ENCODE results near the gene ARFGAP2. TPM values are rescaled to one million over a fixed set of nuclear protein-coding genes. Genes with fewer than 3 reads are reported as not detected.

ARFGAP2 gene
- polyA plus RNA-seq, 1 of the 3 experiments (the other 2 are of a cell fraction) = 52.5 TPM

DNA sequence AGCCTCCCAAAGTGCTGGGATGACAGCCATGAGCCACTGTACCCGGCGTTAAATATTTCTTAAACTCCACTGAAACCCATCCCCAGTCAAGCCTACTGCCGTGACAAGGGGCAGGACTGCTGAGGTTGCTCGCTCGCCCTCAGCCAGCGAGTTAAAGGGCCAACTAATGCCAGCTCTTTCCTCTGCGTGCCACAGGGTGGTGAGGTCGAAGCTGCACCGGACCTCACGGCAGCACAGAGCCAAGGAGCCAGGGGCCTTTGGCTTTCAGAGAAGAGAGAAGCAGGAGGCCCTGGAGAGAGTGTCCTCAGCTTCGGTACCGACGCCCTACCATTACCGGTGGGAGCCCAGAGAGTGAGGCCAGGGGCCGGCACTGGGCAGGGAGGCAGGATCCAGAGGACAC is 12.8 kb downstream of the ARFGAP2 start:
- ChIA-PET CTCF (interaction anchor here (2.5 to 4.4 kb wide), 4 partner anchors 8 to 191 kb away, joined by 9 to 48 read pairs (median 14); no protein-coding TSS in a partner anchor), POLR2A (no interaction called here)
- 93% methylated on average over 15 of the region's 15 CpGs for WGBS (ENCODE audit: low lambda C conversion rate)
- Histone ChIP-seq H4K20me1 (ENCODE audit: insufficient read depth) (peaks cover 8% of the 10 kb centered on the region; the same call in 1 of the 2 replicates), H3K9me3 (no peaks in the 10 kb centered on the region), H3K27me3 (ENCODE audit: insufficient read depth) (no peaks in the 10 kb centered on the region), H3K27ac (ENCODE audit: low read depth in 2 of 2, low read length in 1 of 2) (no peak overlapping the region), H3K36me3 (replicated peaks in 1 of 2; ENCODE audit: control insufficient read depth in 1 of 2, insufficient read depth in 2 of 2, low read length in 1 of 2) (peaks cover 25 to 45% of the 10 kb centered on the region in 2 experiments), H3K4me2 (no peak overlapping the region), H2AFZ (ENCODE audit: low read depth) (no peak overlapping the region), H3K79me2 (ENCODE audit: insufficient read depth) (no peaks in the 10 kb centered on the region), H3K4me1 (ENCODE audit: control insufficient read depth in 1 of 2, insufficient read depth in 2 of 2, low read depth in 1 of 2, low read length in 1 of 2) (no peaks in the 10 kb centered on the region; a peak in 1 of 4 replicates), H3F3A (replicated peaks; ENCODE audit: insufficient read depth) (peaks cover 18% of the 10 kb centered on the region), H3K9me2 (no peaks in the 10 kb centered on the region), H3K9ac (no peak overlapping the region), H3K4me3 (ENCODE audit: low read depth in 2 of 2, low read length in 1 of 2) (no peak overlapping the region)
- no peak for DNase-seq
- TF ChIP-seq GABPA (IDR thresholded peaks at IDR 0.05; ENCODE audit: low read depth) = no peak
- no peak for TF ChIP-seq SMC3 (IDR thresholded peaks at IDR 0.05; ENCODE audit: low read depth, low read length)
- TF ChIP-seq, protein P1, sequence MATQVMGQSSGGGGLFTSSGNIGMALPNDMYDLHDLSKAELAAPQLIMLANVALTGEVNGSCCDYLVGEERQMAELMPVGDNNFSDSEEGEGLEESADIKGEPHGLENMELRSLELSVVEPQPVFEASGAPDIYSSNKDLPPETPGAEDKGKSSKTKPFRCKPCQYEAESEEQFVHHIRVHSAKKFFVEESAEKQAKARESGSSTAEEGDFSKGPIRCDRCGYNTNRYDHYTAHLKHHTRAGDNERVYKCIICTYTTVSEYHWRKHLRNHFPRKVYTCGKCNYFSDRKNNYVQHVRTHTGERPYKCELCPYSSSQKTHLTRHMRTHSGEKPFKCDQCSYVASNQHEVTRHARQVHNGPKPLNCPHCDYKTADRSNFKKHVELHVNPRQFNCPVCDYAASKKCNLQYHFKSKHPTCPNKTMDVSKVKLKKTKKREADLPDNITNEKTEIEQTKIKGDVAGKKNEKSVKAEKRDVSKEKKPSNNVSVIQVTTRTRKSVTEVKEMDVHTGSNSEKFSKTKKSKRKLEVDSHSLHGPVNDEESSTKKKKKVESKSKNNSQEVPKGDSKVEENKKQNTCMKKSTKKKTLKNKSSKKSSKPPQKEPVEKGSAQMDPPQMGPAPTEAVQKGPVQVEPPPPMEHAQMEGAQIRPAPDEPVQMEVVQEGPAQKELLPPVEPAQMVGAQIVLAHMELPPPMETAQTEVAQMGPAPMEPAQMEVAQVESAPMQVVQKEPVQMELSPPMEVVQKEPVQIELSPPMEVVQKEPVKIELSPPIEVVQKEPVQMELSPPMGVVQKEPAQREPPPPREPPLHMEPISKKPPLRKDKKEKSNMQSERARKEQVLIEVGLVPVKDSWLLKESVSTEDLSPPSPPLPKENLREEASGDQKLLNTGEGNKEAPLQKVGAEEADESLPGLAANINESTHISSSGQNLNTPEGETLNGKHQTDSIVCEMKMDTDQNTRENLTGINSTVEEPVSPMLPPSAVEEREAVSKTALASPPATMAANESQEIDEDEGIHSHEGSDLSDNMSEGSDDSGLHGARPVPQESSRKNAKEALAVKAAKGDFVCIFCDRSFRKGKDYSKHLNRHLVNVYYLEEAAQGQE (IDR thresholded peaks at IDR 0.05; ENCODE audit: low read depth, low read length) = no peak
- no peak for TF ChIP-seq POLR2AphosphoS5 (IDR thresholded peaks at IDR 0.05; ENCODE audit: low read depth, low read length)
- no peak for TF ChIP-seq TAF1 (IDR thresholded peaks at IDR 0.05; ENCODE audit: borderline replicate concordance, low read depth, low read length)
- TF ChIP-seq FOXM1 (IDR thresholded peaks at IDR 0.05; ENCODE audit: low read depth) = no peak

DNA sequence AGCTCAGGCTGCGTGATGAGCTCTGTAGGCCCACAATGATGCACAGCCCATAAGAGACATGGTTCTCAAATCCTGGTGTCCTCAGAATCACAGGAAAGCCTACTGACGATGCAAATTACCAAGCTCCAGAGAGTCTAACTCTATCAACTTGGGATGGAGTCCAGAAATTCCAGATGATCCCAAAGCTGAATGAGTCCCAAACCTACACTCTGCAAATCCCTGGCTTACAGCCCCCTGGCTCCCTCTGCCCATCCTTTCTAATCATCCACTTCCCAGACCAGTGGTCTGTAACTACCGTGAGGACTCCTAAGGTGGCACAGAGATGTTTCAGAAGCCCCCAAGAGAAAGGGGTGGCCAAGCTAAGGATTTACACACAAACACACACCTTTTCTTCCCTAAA is 13.5 kb downstream of the ARFGAP2 start:
- no peak for DNase-seq
- H3K4me3 ChIP-seq (ENCODE audit: low read depth in 2 of 2, low read length in 1 of 2) = no peak overlapping the region
- H3K4me2 ChIP-seq = no peak overlapping the region
- peaks cover 18% of the 10 kb centered on the region for H3F3A ChIP-seq (replicated peaks; ENCODE audit: insufficient read depth)
- no peak overlapping the region for H3K27ac ChIP-seq (ENCODE audit: low read depth in 2 of 2, low read length in 1 of 2)
- no peak overlapping the region for H2AFZ ChIP-seq (ENCODE audit: low read depth)
- H3K27me3 ChIP-seq (ENCODE audit: insufficient read depth) = no peaks in the 10 kb centered on the region
- H3K9me2 ChIP-seq = no peaks in the 10 kb centered on the region
- peaks cover 8% of the 10 kb centered on the region; the same call in 1 of the 2 replicates for H4K20me1 ChIP-seq (ENCODE audit: insufficient read depth)
- no peak overlapping the region for H3K9ac ChIP-seq
- TF ChIP-seq MEF2A (IDR thresholded peaks at IDR 0.05; ENCODE audit: borderline replicate concordance, low read depth) (no peak), FOXM1 (IDR thresholded peaks at IDR 0.05; ENCODE audit: low read depth) (no peak), POLR2AphosphoS5 (IDR thresholded peaks at IDR 0.05; ENCODE audit: low read depth, low read length) (peak; percentile 23; the same call in 1 of the 2 replicates)
- TF ChIP-seq, protein P2, sequence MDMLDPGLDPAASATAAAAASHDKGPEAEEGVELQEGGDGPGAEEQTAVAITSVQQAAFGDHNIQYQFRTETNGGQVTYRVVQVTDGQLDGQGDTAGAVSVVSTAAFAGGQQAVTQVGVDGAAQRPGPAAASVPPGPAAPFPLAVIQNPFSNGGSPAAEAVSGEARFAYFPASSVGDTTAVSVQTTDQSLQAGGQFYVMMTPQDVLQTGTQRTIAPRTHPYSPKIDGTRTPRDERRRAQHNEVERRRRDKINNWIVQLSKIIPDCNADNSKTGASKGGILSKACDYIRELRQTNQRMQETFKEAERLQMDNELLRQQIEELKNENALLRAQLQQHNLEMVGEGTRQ (IDR thresholded peaks at IDR 0.05; ENCODE audit: borderline replicate concordance, low read depth, low read length) = no peak
- TF ChIP-seq, protein P3, sequence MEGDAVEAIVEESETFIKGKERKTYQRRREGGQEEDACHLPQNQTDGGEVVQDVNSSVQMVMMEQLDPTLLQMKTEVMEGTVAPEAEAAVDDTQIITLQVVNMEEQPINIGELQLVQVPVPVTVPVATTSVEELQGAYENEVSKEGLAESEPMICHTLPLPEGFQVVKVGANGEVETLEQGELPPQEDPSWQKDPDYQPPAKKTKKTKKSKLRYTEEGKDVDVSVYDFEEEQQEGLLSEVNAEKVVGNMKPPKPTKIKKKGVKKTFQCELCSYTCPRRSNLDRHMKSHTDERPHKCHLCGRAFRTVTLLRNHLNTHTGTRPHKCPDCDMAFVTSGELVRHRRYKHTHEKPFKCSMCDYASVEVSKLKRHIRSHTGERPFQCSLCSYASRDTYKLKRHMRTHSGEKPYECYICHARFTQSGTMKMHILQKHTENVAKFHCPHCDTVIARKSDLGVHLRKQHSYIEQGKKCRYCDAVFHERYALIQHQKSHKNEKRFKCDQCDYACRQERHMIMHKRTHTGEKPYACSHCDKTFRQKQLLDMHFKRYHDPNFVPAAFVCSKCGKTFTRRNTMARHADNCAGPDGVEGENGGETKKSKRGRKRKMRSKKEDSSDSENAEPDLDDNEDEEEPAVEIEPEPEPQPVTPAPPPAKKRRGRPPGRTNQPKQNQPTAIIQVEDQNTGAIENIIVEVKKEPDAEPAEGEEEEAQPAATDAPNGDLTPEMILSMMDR (IDR thresholded peaks at IDR 0.05) = no peak
- H3K4me1 ChIP-seq (ENCODE audit: control insufficient read depth in 1 of 2, insufficient read depth in 2 of 2, low read depth in 1 of 2, low read length in 1 of 2) = no peaks in the 10 kb centered on the region; a peak in 1 of 4 replicates
- 86% methylated on average over 3 of the region's 3 CpGs for WGBS (ENCODE audit: low lambda C conversion rate)
- H3K9me3 ChIP-seq = no peaks in the 10 kb centered on the region
- no peaks in the 10 kb centered on the region for H3K79me2 ChIP-seq (ENCODE audit: insufficient read depth)
- POLR2A ChIA-PET = interaction anchor here (0.6 kb wide), 1 partner anchor 69 kb away, joined by 3 read pairs; no protein-coding TSS in a partner anchor
- CTCF ChIA-PET = interaction anchor here (1.1 to 4.4 kb wide), 10 partner anchors 9 to 524 kb away, joined by 3 to 48 read pairs (median 9); no protein-coding TSS in a partner anchor
- H3K36me3 ChIP-seq (replicated peaks in 1 of 2; ENCODE audit: control insufficient read depth in 1 of 2, insufficient read depth in 2 of 2, low read length in 1 of 2) = peaks cover 20 to 45% of the 10 kb centered on the region in 2 experiments

Data from SK-N-SH (cell line).